ENCODE data around the gene TMEM129.

DNA sequence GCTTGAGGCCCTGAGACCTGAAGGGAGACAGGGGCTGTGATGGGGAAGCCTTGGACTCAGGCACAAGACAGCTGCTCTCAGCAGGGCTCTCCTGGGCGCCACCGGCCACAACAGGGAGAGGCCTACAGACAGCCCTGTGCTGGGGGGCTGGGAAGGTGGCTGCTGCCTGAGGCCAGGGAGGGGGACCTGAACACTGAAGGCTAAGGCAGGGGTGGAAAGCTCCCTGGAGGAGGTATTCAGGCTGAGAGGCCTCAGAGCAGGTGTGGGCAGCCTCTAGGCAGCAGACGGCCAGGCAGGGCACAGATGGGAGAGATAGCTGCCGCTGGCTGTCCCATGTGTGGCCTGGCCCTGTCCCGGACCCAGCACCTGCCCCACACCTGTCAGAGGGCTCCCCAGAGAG, 33.2 kb upstream of the TMEM129 start:
- TF ChIP-seq, protein P1, sequence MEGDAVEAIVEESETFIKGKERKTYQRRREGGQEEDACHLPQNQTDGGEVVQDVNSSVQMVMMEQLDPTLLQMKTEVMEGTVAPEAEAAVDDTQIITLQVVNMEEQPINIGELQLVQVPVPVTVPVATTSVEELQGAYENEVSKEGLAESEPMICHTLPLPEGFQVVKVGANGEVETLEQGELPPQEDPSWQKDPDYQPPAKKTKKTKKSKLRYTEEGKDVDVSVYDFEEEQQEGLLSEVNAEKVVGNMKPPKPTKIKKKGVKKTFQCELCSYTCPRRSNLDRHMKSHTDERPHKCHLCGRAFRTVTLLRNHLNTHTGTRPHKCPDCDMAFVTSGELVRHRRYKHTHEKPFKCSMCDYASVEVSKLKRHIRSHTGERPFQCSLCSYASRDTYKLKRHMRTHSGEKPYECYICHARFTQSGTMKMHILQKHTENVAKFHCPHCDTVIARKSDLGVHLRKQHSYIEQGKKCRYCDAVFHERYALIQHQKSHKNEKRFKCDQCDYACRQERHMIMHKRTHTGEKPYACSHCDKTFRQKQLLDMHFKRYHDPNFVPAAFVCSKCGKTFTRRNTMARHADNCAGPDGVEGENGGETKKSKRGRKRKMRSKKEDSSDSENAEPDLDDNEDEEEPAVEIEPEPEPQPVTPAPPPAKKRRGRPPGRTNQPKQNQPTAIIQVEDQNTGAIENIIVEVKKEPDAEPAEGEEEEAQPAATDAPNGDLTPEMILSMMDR (IDR thresholded peaks at IDR 0.05), result no peak
- no peak for TF ChIP-seq POLR2AphosphoS5 (IDR thresholded peaks at IDR 0.05)
- no peak for TF ChIP-seq POLR2A (IDR thresholded peaks at IDR 0.05)
